B cell (primary cell): Measurements from ENCODE around the gene PRICKLE3. TPM values are rescaled to one million over a fixed set of nuclear protein-coding genes. Genes with fewer than 3 reads are reported as not detected.

Experiments used
- ATAC-seq: fragments of 200-7000 bp; cut with Tn5 transposase; one replicate; pipeline ENCODE4 v1.10.0; 2021; ENCODE audit warnings: low read depth, mild to moderate bottlenecking, moderate number of reproducible peaks, moderate library complexity
- CTCF ChIA-PET: fragments of 350-600 bp; sonication (Branson Sonifier 250); formaldehyde crosslinking; loops from one replicate; lab custom pipeline; 2021; ENCODE audit warnings: antibody characterized with exemption, inconsistent platforms; lab: Charles Lee
- POLR2A ChIA-PET: fragments of 350-600 bp; sonication (Branson Sonifier 250); formaldehyde crosslinking; loops from one replicate; lab custom pipeline; 2021; ENCODE audit warnings: antibody characterized with exemption; lab: Charles Lee
- DNase-seq: peaks from one replicate; pipeline ENCODE4 v3.0.0; 2013
- H2AFZ ChIP-seq: 2 replicates; pipeline ENCODE4 v1.6.1; 2012; ENCODE audit warnings: mild to moderate bottlenecking, low read depth, low read length; ENCODE audit not compliant: insufficient read depth, poor library complexity, severe bottlenecking
- H3K27ac ChIP-seq, 2 donors: 1 replicate in 1 of 2; 2 replicates in 1 of 2; pipeline ENCODE4 v1.5.1; 2012 to 2013; ENCODE audit warnings: low read length in 2 of 2, mild to moderate bottlenecking in 2 of 2, moderate library complexity in 1 of 2
- H3K27me3 ChIP-seq, 4 experiments: fragments of 200-600 bp in 1 of 4; sonication (generic) in 1 of 4; replicated peaks in 1 of 4; 1 replicate in 2 of 4; 2 replicates in 2 of 4; pipeline versions ENCODE4 v1.6.1 to v1.7.0; 2013 to 2016; ENCODE audit warnings: low read length in 3 of 4, mild to moderate bottlenecking in 2 of 4, mixed read lengths in 1 of 4, moderate library complexity in 1 of 4; ENCODE audit not compliant: insufficient read depth in 4 of 4, control insufficient read depth in 3 of 4; ENCODE audit errors: control extremely low read depth in 1 of 4
- H3K36me3 ChIP-seq, 2 experiments: replicated peaks in 1 of 2; 1 replicate in 1 of 2; 2 replicates in 1 of 2; pipeline versions ENCODE4 v1.6.1 to v1.7.1; 2013; ENCODE audit warnings: low read length in 1 of 2; ENCODE audit not compliant: insufficient read depth in 2 of 2, control insufficient read depth in 1 of 2; ENCODE audit errors: control extremely low read depth in 1 of 2, extremely low read depth in 1 of 2
- H3K4me1 ChIP-seq, 2 donors: fragments of 200-600 bp in 1 of 2; sonication (generic) in 1 of 2; 1 replicate in 1 of 2; 2 replicates in 1 of 2; pipeline versions ENCODE4 v1.5.1 to v1.6.1; 2013 to 2017; ENCODE audit warnings: low read length in 2 of 2; ENCODE audit not compliant: control insufficient read depth in 2 of 2, insufficient read depth in 2 of 2
- H3K4me2 ChIP-seq: replicated peaks from 2 replicates; pipeline ENCODE3; 2012; ENCODE audit warnings: mild to moderate bottlenecking, low read depth, low read length; ENCODE audit not compliant: poor library complexity, severe bottlenecking
- H3K4me3 ChIP-seq, 5 experiments: fragments of 200-600 bp in 1 of 5; sonication (generic) in 1 of 5; 1 replicate in 3 of 5; 2 replicates in 2 of 5; pipeline versions ENCODE4 v1.5.1 to v1.7.0; 2011 to 2016; ENCODE audit warnings: low read length in 4 of 5, mild to moderate bottlenecking in 4 of 5, low read depth in 2 of 5, control low read depth in 1 of 5, moderate library complexity in 1 of 5; ENCODE audit not compliant: insufficient read depth in 1 of 5; ENCODE audit errors: control extremely low read depth in 1 of 5, extremely low read depth in 1 of 5
- H3K79me2 ChIP-seq: fragments of 200-600 bp; sonication (generic); one replicate; pipeline ENCODE4 v1.6.0; 2016; ENCODE audit warnings: low read length; ENCODE audit not compliant: control insufficient read depth, insufficient read depth
- H3K9ac ChIP-seq: fragments of 200-600 bp; sonication (generic); 2 replicates; pipeline ENCODE4 v1.6.1; 2017; ENCODE audit warnings: mild to moderate bottlenecking, low read length, moderate library complexity
- H3K9me3 ChIP-seq, 3 donors: one replicate each; pipeline versions ENCODE4 v1.6.1 to v1.7.1; 2013; ENCODE audit warnings: low read length in 2 of 3; ENCODE audit not compliant: control insufficient read depth in 2 of 3, insufficient read depth in 1 of 3; ENCODE audit errors: control extremely low read depth in 1 of 3
- H4K20me1 ChIP-seq: 2 replicates; pipeline ENCODE4 v1.6.0; 2012; ENCODE audit warnings: mild to moderate bottlenecking, low read length; ENCODE audit not compliant: insufficient read depth, control insufficient read depth, poor library complexity, severe bottlenecking
- H3K27ac Mint-ChIP-seq: one replicate; pipeline ENCODE4 v1.8.0; 2021; ENCODE audit warnings: mixed read lengths
- H3K27me3 Mint-ChIP-seq: one replicate; pipeline ENCODE4 v1.8.0; 2021; ENCODE audit warnings: mixed read lengths
- H3K4me1 Mint-ChIP-seq: one replicate; pipeline ENCODE4 v1.8.0; 2021; ENCODE audit warnings: mixed read lengths
- H3K4me3 Mint-ChIP-seq: one replicate; pipeline ENCODE4 v1.8.0; 2021; ENCODE audit warnings: mixed read lengths
- H3K9me3 Mint-ChIP-seq: one replicate; pipeline ENCODE4 v1.8.0; 2022; ENCODE audit warnings: mixed read lengths; ENCODE audit not compliant: insufficient read depth
- EZH2 ChIP-seq: IDR thresholded peaks from 2 replicates; pipeline ENCODE4 v1.6.1; 2012; ENCODE audit warnings: borderline replicate concordance, low read depth, mild to moderate bottlenecking, moderate library complexity, low read length; ENCODE audit not compliant: insufficient read depth, poor library complexity, severe bottlenecking
- WGBS: methylation state at CpG from one replicate; pipeline ENCODE4 v1.1.5; 2013; ENCODE audit warnings: missing lambda C conversion rate; ENCODE audit not compliant: insufficient coverage; 5-methylcytosine and 5-hydroxymethylcytosine counted together
- intact Hi-C: fragments of 100-400 bp; cut with micrococcal nuclease; formaldehyde crosslinking; loops from one replicate; pipeline ENCODE4 v1.10.0; 2022
- polyA plus RNA-seq: library from polyadenylated mRNA; depleted of rRNA; stranded (reverse); fragments of >200 nt; gene quantifications from 2 replicates; pipeline ENCODE4 v1.2.3, GENCODE V29; 2012
- total RNA-seq, 2 donors: library from RNA; stranded (reverse); fragments of 120-200 nt in 1 of 2; gene quantifications; 1 replicate in 1 of 2; 2 replicates in 1 of 2; pipeline versions ENCODE4 v1.2.3 to v1.2.4, GENCODE V29; 2013 to 2022
- TF ChIP-seq, protein P1 (sequence below): fragments of 200-600 bp; IDR thresholded peaks from one replicate; pipeline ENCODE4 v1.8.0; 2022; ENCODE audit warnings: antibody characterized with exemption, mild to moderate bottlenecking

Gene PRICKLE3
- total and polyA plus RNA-seq, 2 donors (not counting 1 experiment from before 2014, with no cell fraction given) = 16.2 to 21.0 TPM

- ChIA-PET POLR2A (no interaction called here), CTCF (interaction anchor here (0.9 kb wide), 1 partner anchor 12 kb away, joined by 4 read pairs; no protein-coding TSS in a partner anchor)
- DNase-seq = peak; percentile 53
- H3K4me2 ChIP-seq = peak overlapping the region; percentile 83
- H3K4me1 Mint-ChIP-seq = peaks cover 12% of the 10 kb centered on the region
- H3K9me3 Mint-ChIP-seq = no peaks in the 10 kb centered on the region
- H3K27ac Mint-ChIP-seq = peak overlapping the region; percentile 77
- peak overlapping the region in 4 of 5 experiments; percentile 58 to 71 (median 70) for H3K4me3 ChIP-seq
- no peaks in the 10 kb centered on the region for H4K20me1 ChIP-seq
- H3K9me3 ChIP-seq = no peaks in the 10 kb centered on the region
- peak overlapping the region; percentile 51 for H3K9ac ChIP-seq
- H3K4me1 ChIP-seq = peaks cover 6 to 19% of the 10 kb centered on the region in 2 donors
- ATAC-seq = peak; percentile 55
- no peak for TF ChIP-seq EZH2
- TF ChIP-seq, protein P1, sequence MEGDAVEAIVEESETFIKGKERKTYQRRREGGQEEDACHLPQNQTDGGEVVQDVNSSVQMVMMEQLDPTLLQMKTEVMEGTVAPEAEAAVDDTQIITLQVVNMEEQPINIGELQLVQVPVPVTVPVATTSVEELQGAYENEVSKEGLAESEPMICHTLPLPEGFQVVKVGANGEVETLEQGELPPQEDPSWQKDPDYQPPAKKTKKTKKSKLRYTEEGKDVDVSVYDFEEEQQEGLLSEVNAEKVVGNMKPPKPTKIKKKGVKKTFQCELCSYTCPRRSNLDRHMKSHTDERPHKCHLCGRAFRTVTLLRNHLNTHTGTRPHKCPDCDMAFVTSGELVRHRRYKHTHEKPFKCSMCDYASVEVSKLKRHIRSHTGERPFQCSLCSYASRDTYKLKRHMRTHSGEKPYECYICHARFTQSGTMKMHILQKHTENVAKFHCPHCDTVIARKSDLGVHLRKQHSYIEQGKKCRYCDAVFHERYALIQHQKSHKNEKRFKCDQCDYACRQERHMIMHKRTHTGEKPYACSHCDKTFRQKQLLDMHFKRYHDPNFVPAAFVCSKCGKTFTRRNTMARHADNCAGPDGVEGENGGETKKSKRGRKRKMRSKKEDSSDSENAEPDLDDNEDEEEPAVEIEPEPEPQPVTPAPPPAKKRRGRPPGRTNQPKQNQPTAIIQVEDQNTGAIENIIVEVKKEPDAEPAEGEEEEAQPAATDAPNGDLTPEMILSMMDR = no peak
- peak overlapping the region; percentile 21 to 24 for H3K27ac ChIP-seq
- H3K27me3 Mint-ChIP-seq = no peaks in the 10 kb centered on the region
- peaks cover 0 to 9% of the 10 kb centered on the region in 2 experiments for H3K36me3 ChIP-seq
- H3K79me2 ChIP-seq = peaks cover 7% of the 10 kb centered on the region
- no peaks in the 10 kb centered on the region for H3K27me3 ChIP-seq
- 7% methylated on average over 36 of the region's 46 CpGs for WGBS
- H2AFZ ChIP-seq = peak overlapping the region; percentile 51
- intact Hi-C loops = loop anchor here (1.0 kb wide), 1 partner anchor 17 kb away; no protein-coding TSS in a partner anchor
- peak overlapping the region; percentile 83 for H3K4me3 Mint-ChIP-seq
Measured at GRCh38 chrX:49184294-49185281, 1.6 kb downstream of the PRICKLE3 start.
